PC-3 (cell line): ENCODE data around the gene BRME1. TPM values are rescaled to one million over a fixed set of nuclear protein-coding genes. Genes with fewer than 3 reads are reported as not detected.

Source experiments
- ATAC-seq: fragments of 200-7000 bp; cut with Tn5 transposase; 2 replicates; pipeline ENCODE4 v1.9.1; 2020; ENCODE audit warnings: mild to moderate bottlenecking, moderate library complexity
- BruUV-seq: library from RNA; stranded (reverse); fragments of 400-500 nt; replicated peaks from 2 replicates; lab custom pipeline; 2021; lab: Mats Ljungman, UMichigan
- CTCF ChIA-PET: fragments of 300-600 bp; sonication (Branson Sonifier 250); formaldehyde crosslinking; loops from one replicate; lab custom pipeline; 2022; ENCODE audit warnings: antibody characterized with exemption; lab: Charles Lee
- POLR2A ChIA-PET: fragments of 300-600 bp; sonication (Branson Sonifier 250); formaldehyde crosslinking; loops from one replicate; lab custom pipeline; 2022; ENCODE audit warnings: antibody characterized with exemption; ENCODE audit not compliant: unreplicated experiment; lab: Charles Lee
- DNase-seq: peaks from one replicate; pipeline ENCODE4 v3.0.0-alpha.2; 2015
- H2AFZ ChIP-seq: fragments of 300-600 bp; sonication (generic); 2 replicates; pipeline ENCODE4 v1.6.0; 2016; ENCODE audit warnings: antibody characterized with exemption, low read length
- H3F3A ChIP-seq: fragments of 300-600 bp; sonication (generic); one replicate; pipeline ENCODE4 v1.6.0; 2017; ENCODE audit warnings: antibody characterized with exemption, low read length, control low read depth, mild to moderate bottlenecking; ENCODE audit not compliant: unreplicated experiment
- H3K27ac ChIP-seq: fragments of 300-600 bp; sonication (generic); 2 replicates; pipeline ENCODE4 v1.5.1; 2016; ENCODE audit warnings: mild to moderate bottlenecking, low read length
- H3K27me3 ChIP-seq: fragments of 300-600 bp; sonication (generic); 2 replicates; pipeline ENCODE4 v1.6.1; 2016; ENCODE audit warnings: low read length, mixed read lengths
- H3K36me3 ChIP-seq: fragments of 300-600 bp; sonication (generic); 2 replicates; pipeline ENCODE4 v1.6.1; 2016; ENCODE audit warnings: low read depth, mixed run types, low read length, mixed read lengths
- H3K4me1 ChIP-seq: fragments of 300-600 bp; sonication (generic); 2 replicates; pipeline ENCODE4 v1.5.1; 2016; ENCODE audit warnings: low read length; ENCODE audit not compliant: insufficient read depth
- H3K4me2 ChIP-seq: fragments of 300-600 bp; sonication (generic); 2 replicates; pipeline ENCODE4 v1.6.0; 2016; ENCODE audit warnings: low read length
- H3K4me3 ChIP-seq: fragments of 300-600 bp; sonication (generic); 2 replicates; pipeline ENCODE4 v1.5.1; 2016; ENCODE audit warnings: mild to moderate bottlenecking, low read length, mixed read lengths
- H3K79me2 ChIP-seq: fragments of 300-600 bp; sonication (generic); 2 replicates; pipeline ENCODE4 v1.6.1; 2017; ENCODE audit warnings: low read length, mixed read lengths
- H3K9ac ChIP-seq: fragments of 300-600 bp; sonication (generic); 2 replicates; pipeline ENCODE4 v1.6.0; 2016; ENCODE audit warnings: mild to moderate bottlenecking, low read length
- H3K9me2 ChIP-seq: fragments of 300-600 bp; sonication (generic); replicated peaks from 2 replicates; pipeline ENCODE4 v1.6.1; 2016; ENCODE audit warnings: mixed run types, low read length, mixed read lengths
- H3K9me3 ChIP-seq: fragments of 300-600 bp; sonication (generic); 2 replicates; pipeline ENCODE4 v1.6.1; 2016; ENCODE audit warnings: low read length, mixed read lengths
- H4K20me1 ChIP-seq: fragments of 300-600 bp; sonication (generic); 2 replicates; pipeline ENCODE4 v1.6.1; 2016; ENCODE audit warnings: low read length, mixed read lengths
- EZH2 ChIP-seq: fragments of 300-600 bp; sonication (generic); IDR thresholded peaks from one replicate; pipeline ENCODE4 v1.6.1; 2017; ENCODE audit warnings: antibody characterized with exemption, mild to moderate bottlenecking, low read length; ENCODE audit not compliant: unreplicated experiment
- EZH2phosphoT487 ChIP-seq: fragments of 300-600 bp; sonication (generic); IDR thresholded peaks from 2 replicates; pipeline ENCODE4 v1.6.1; 2018; ENCODE audit warnings: mild to moderate bottlenecking, antibody characterized with exemption, low read length, borderline replicate concordance
- intact Hi-C: fragments of 100-400 bp; cut with micrococcal nuclease; formaldehyde crosslinking; loops from 2 replicates; pipeline ENCODE4 v1.9.0; 2023
- microRNA-seq: library from miRNA; unstranded; fragments of <30 nt; microRNA quantifications from one replicate; pipeline ENCODE4 v1.1.0, GENCODE V29; 2020; ENCODE audit not compliant: unreplicated experiment
- total RNA-seq: library from RNA; depleted of rRNA; stranded (reverse); fragments of >200 nt; gene quantifications from 2 replicates; pipeline ENCODE4 v1.2.3, GENCODE V29; 2014; rRNA removed
- TF ChIP-seq, protein P1 (sequence below): fragments of 300-600 bp; sonication (generic); conservative IDR thresholded peaks from 2 replicates; pipeline ENCODE4 v1.5.1; 2017; ENCODE audit warnings: antibody characterized with exemption, low read depth, mild to moderate bottlenecking, low read length

Gene BRME1
- total RNA-seq, 1 experiment from 2014 or later: 6.0 TPM

DNA sequence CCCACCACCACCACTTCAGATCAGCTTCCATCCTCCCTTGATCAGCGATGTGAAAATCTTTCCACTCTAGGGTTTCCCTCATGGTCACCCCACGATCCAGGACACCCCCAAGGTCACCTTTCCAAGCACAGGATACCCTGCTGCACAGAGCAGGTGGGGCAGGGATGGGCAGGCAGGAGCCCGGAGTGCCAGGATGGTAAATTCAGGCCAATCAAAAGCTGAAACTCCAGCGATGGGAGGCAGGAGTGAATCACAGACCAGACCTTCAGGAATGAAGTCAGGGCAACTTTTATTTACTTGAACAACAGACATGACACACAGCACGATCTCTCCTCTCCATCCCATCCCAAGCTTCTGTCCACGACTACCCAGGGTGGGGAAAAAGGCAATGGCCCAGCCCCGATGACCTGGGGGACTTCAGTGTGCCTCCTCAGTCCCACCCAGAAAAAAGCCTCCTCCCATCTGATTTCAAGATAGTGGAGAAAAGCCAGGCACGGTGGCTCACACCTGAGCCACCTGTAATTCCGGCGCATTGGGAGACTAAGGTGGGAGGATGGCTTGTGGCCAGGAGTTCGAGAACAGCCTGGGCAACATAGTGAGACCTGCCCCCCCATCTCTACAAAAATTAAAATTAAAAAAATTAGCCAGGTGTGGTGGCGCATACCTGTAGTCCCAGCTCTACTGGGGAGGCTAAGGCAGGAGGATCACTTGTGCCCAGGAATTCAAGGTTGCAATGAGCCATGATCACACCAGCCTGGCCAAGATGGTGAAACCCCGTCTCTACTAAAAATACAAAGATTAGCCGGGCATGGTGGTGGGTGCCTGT lies 71.5 kb downstream of the BRME1 start:
- peak overlapping the region; percentile 63 for H3K27ac ChIP-seq
- H3K79me2 ChIP-seq: peaks cover 39% of the 10 kb centered on the region
- ChIA-PET POLR2A (no interaction called here), CTCF (interaction anchor here (0.5 to 1.0 kb wide), 2 partner anchors 28 to 50 kb away, joined by 7 to 16 read pairs; no protein-coding TSS in a partner anchor)
- peaks cover 26% of the 10 kb centered on the region for H3F3A ChIP-seq
- H3K9me3 ChIP-seq: no peaks in the 10 kb centered on the region
- H3K9ac ChIP-seq: no peak overlapping the region
- H3K4me2 ChIP-seq: peak overlapping the region; percentile 49
- intact Hi-C loops: loop anchor here (10.0 kb wide), 1 partner anchor 670 kb away; no protein-coding TSS in a partner anchor
- peaks cover 26% of the 10 kb centered on the region for H4K20me1 ChIP-seq
- ATAC-seq: peak; percentile 37
- no peaks in the 10 kb centered on the region for H3K9me2 ChIP-seq
- BruUV-seq: no TSS peak
- peaks cover 25% of the 10 kb centered on the region for H3K36me3 ChIP-seq
- H2AFZ ChIP-seq: no peak overlapping the region
- no peaks in the 10 kb centered on the region for H3K27me3 ChIP-seq
- H3K4me1 ChIP-seq: peaks cover 59% of the 10 kb centered on the region
- DNase-seq: peak; percentile 94
- H3K4me3 ChIP-seq: no peak overlapping the region
- TF ChIP-seq EZH2: no peak
- TF ChIP-seq, protein P1, sequence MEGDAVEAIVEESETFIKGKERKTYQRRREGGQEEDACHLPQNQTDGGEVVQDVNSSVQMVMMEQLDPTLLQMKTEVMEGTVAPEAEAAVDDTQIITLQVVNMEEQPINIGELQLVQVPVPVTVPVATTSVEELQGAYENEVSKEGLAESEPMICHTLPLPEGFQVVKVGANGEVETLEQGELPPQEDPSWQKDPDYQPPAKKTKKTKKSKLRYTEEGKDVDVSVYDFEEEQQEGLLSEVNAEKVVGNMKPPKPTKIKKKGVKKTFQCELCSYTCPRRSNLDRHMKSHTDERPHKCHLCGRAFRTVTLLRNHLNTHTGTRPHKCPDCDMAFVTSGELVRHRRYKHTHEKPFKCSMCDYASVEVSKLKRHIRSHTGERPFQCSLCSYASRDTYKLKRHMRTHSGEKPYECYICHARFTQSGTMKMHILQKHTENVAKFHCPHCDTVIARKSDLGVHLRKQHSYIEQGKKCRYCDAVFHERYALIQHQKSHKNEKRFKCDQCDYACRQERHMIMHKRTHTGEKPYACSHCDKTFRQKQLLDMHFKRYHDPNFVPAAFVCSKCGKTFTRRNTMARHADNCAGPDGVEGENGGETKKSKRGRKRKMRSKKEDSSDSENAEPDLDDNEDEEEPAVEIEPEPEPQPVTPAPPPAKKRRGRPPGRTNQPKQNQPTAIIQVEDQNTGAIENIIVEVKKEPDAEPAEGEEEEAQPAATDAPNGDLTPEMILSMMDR: no peak
- TF ChIP-seq EZH2phosphoT487: no peak

DNA sequence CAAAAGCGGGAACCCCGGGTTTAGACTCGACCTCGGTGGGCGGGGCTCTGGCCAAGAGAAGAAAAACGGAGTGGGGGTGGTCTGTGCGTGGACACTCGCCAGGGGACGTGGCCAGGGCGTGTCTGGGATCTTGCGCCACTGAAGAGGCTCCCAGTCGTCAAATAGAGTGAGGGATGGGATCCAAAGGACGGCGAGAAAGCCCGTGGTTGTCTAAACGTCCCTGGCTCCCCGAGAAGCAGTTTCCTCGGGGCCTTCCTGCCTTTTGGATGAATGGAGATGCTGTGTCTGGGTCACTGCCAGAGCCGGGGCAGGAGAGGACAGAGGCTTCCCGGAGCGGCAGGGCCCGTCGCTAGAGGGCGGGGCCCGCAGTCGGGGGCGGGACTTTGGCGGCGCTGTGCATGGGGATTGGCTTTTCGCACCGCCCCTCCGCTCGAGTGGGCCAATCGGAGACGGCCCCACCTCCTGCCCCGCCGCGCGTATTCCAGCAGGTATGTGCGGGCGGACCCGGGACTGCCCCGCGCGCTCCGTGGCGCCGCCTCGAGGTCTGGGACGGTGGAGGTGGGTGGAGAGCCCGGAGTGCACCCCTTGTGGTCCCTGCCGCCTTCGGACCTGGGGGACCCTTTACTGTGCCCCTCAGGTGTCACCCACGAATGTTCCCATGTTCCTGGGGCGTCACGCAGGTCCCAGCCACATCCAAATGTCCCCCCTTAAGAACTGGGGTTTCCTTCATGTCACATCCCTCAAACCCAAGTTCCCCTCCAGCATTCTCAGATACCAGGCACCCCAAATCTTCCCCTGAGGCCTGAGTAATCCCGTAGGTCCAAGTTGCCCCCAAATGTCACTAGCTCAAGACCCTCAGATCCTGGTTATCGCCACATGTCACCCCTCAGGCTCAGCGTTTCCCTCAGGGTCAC lies 72.3 kb downstream of the BRME1 start:
- peaks cover 23% of the 10 kb centered on the region for H3K36me3 ChIP-seq
- BruUV-seq: no TSS peak
- peaks cover 25% of the 10 kb centered on the region for H3F3A ChIP-seq
- peaks cover 50% of the 10 kb centered on the region for H3K4me1 ChIP-seq
- no peak overlapping the region for H2AFZ ChIP-seq
- ATAC-seq (peak; percentile 71), DNase-seq (peak; percentile 97)
- no peaks in the 10 kb centered on the region for H3K9me3 ChIP-seq
- H4K20me1 ChIP-seq: peaks cover 24% of the 10 kb centered on the region
- H3K27ac ChIP-seq: peak overlapping the region; percentile 63
- H3K9ac ChIP-seq: no peak overlapping the region
- H3K4me2 ChIP-seq: peak overlapping the region; percentile 49
- ChIA-PET CTCF (interaction anchor here (1.0 kb wide), 1 partner anchor 29 kb away, joined by 16 read pairs; no protein-coding TSS in a partner anchor), POLR2A (no interaction called here)
- H3K79me2 ChIP-seq: peaks cover 30% of the 10 kb centered on the region
- H3K4me3 ChIP-seq: no peak overlapping the region
- H3K9me2 ChIP-seq: no peaks in the 10 kb centered on the region
- intact Hi-C loops: loop anchor here (2.0 to 10.0 kb wide), 2 partner anchors 37 to 669 kb away; no protein-coding TSS in a partner anchor
- no peak for TF ChIP-seq EZH2phosphoT487
- TF ChIP-seq, protein P1: peak; percentile 75
- H3K27me3 ChIP-seq: no peaks in the 10 kb centered on the region

Small RNAs within 50 kb of the gene (microRNA-seq; reads per million reads assigned to microRNA genes)
- gene MIR181C (474 reads per million, percentile 80 among the genes with 10 or more reads in this experiment), gene MIR181D (839 reads per million, percentile 83 among the genes with 10 or more reads in this experiment)

Other genes starting within 250 kb of the BRME1 start
- gene MRI1, start 141.6 kb downstream of the BRME1 start, total RNA-seq: 85.2 and 140 TPM in 2 replicates
- gene C19orf53, start 131.7 kb downstream of the BRME1 start, total RNA-seq: 341 and 392 TPM in 2 replicates
- gene ZSWIM4, start 110.7 kb downstream of the BRME1 start, total RNA-seq: 8.0 and 11.4 TPM in 2 replicates
- 1.7 TPM in 1 of 2 replicates, not detected in the other for gene NANOS3, start 29.0 kb downstream of the BRME1 start, total RNA-seq
- 67.7 and 102 TPM in 2 replicates for gene CC2D1A, start 84 bp upstream of the BRME1 start, total RNA-seq
- gene PODNL1, start 32.3 kb upstream of the BRME1 start, total RNA-seq: 0.92 TPM in 1 of 2 replicates, not detected in the other
- 50.8 and 85.2 TPM in 2 replicates for gene DCAF15, start 46.4 kb upstream of the BRME1 start, total RNA-seq
- gene RFX1, start 100.2 kb upstream of the BRME1 start, total RNA-seq: 7.5 and 9.2 TPM in 2 replicates
- gene RLN3, start 122.0 kb upstream of the BRME1 start, total RNA-seq: not detected in 2 replicates
- gene IL27RA, start 125.6 kb upstream of the BRME1 start, total RNA-seq: 14.2 and 14.7 TPM in 2 replicates
- gene PALM3, start 156.0 kb upstream of the BRME1 start, total RNA-seq: 2.3 and 4.8 TPM in 2 replicates
- 6.1 and 7.8 TPM in 2 replicates for gene MISP3, start 166.7 kb upstream of the BRME1 start, total RNA-seq
- gene C19orf67, start 179.7 kb upstream of the BRME1 start, total RNA-seq: not detected in 2 replicates
- gene SAMD1, start 184.6 kb upstream of the BRME1 start, total RNA-seq: 62.2 and 90.5 TPM in 2 replicates
- 50.2 and 72.9 TPM in 2 replicates for gene PRKACA, start 211.6 kb upstream of the BRME1 start, total RNA-seq
- gene ASF1B, start 230.5 kb upstream of the BRME1 start, total RNA-seq: 71.2 and 84.7 TPM in 2 replicates